Measurements from ENCODE around the gene MYRFL.

Gene MYRFL

DNA sequence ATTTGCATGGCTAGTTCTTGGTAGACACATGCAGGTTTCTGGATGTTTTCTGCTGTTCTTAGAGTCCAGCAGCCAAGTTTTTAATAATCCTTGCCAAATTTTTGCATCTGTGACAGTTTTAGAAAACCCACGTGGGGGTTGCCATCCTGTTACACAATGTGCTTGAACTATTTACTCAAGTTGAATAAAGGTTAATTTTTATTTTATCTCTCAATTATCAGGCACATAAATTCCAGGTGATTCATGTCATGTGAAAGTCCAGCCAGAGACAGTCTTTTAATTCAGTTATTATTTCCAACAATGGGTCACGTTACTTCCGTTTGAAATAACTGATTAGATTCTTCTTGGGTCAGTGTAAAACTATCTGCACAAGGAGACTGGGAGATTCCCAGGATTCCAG lies 15.7 kb downstream of the MYRFL start:
- no peaks in the 10 kb centered on the region for H3K79me2 ChIP-seq (ENCODE audit: insufficient read depth, low read length)
- H3K4me2 ChIP-seq (ENCODE audit: insufficient read depth, low read length) = no peak overlapping the region
- H3K27me3 ChIP-seq (ENCODE audit: insufficient read depth, low read length, poor library complexity) = no peaks in the 10 kb centered on the region
- no peak overlapping the region for H3K4me3 ChIP-seq (ENCODE audit: low read depth in 1 of 2, low read length in 2 of 2)
- H3K9me3 ChIP-seq (ENCODE audit: insufficient read depth, low read length, severe bottlenecking) = no peaks in the 10 kb centered on the region
- H4K20me1 ChIP-seq (ENCODE audit: insufficient read depth, low read length) = no peaks in the 10 kb centered on the region
- no peaks in the 10 kb centered on the region for H3K36me3 ChIP-seq (ENCODE audit: insufficient read depth, low read length)
- no peak for DNase-seq
- no peaks in the 10 kb centered on the region for H3K4me1 ChIP-seq (ENCODE audit: insufficient read depth, low read length)
- ATAC-seq (ENCODE audit: insufficient read depth, low read depth) = no peak
- TF ChIP-seq, protein P1, sequence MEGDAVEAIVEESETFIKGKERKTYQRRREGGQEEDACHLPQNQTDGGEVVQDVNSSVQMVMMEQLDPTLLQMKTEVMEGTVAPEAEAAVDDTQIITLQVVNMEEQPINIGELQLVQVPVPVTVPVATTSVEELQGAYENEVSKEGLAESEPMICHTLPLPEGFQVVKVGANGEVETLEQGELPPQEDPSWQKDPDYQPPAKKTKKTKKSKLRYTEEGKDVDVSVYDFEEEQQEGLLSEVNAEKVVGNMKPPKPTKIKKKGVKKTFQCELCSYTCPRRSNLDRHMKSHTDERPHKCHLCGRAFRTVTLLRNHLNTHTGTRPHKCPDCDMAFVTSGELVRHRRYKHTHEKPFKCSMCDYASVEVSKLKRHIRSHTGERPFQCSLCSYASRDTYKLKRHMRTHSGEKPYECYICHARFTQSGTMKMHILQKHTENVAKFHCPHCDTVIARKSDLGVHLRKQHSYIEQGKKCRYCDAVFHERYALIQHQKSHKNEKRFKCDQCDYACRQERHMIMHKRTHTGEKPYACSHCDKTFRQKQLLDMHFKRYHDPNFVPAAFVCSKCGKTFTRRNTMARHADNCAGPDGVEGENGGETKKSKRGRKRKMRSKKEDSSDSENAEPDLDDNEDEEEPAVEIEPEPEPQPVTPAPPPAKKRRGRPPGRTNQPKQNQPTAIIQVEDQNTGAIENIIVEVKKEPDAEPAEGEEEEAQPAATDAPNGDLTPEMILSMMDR (IDR thresholded peaks at IDR 0.05; ENCODE audit: borderline replicate concordance, extremely low read depth, low read length, poor library complexity, severe bottlenecking) = no peak
- no peak for TF ChIP-seq EZH2 (IDR thresholded peaks at IDR 0.05; ENCODE audit: borderline replicate concordance, low read depth, low read length, severe bottlenecking)
- H3K9ac ChIP-seq (ENCODE audit: low read depth, low read length) = no peak overlapping the region
- H2AFZ ChIP-seq (ENCODE audit: low read depth, low read length) = no peak overlapping the region
- H3K27ac ChIP-seq (ENCODE audit: low read length) = no peak overlapping the region

DNA sequence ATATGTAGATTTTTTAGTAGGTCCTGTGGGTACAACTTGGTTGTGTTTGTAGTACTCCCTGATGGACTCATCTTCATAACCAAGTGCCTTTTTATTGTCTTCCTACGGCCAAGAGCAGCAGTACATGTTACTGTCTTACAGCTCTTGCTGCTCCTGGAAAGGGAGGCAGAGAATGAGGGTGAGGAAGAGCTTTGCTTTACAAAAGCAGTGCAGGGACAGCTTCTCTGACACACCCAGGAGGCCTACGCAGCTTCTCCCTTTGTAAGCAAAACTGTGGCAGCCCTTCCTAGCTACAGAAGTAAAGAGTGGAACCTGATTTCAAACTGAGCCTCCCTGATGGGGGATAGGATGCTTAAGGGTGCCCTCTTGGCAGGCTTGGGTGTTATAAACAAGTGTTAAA lies 18.6 kb downstream of the MYRFL start:
- Histone ChIP-seq H3K4me3 (ENCODE audit: low read depth in 1 of 2, low read length in 2 of 2) (no peak overlapping the region), H3K9ac (ENCODE audit: low read depth, low read length) (no peak overlapping the region), H3K4me2 (ENCODE audit: insufficient read depth, low read length) (no peak overlapping the region), H3K27me3 (ENCODE audit: insufficient read depth, low read length, poor library complexity) (no peaks in the 10 kb centered on the region), H3K4me1 (ENCODE audit: insufficient read depth, low read length) (no peaks in the 10 kb centered on the region), H3K79me2 (ENCODE audit: insufficient read depth, low read length) (no peaks in the 10 kb centered on the region), H3K36me3 (ENCODE audit: insufficient read depth, low read length) (no peaks in the 10 kb centered on the region), H3K27ac (ENCODE audit: low read length) (no peak overlapping the region), H4K20me1 (ENCODE audit: insufficient read depth, low read length) (no peaks in the 10 kb centered on the region), H2AFZ (ENCODE audit: low read depth, low read length) (no peak overlapping the region), H3K9me3 (ENCODE audit: insufficient read depth, low read length, severe bottlenecking) (no peaks in the 10 kb centered on the region)
- no peak for TF ChIP-seq EZH2 (IDR thresholded peaks at IDR 0.05; ENCODE audit: borderline replicate concordance, low read depth, low read length, severe bottlenecking)
- TF ChIP-seq, protein P1 (IDR thresholded peaks at IDR 0.05; ENCODE audit: borderline replicate concordance, extremely low read depth, low read length, poor library complexity, severe bottlenecking) = no peak
- ATAC-seq (ENCODE audit: insufficient read depth, low read depth) (no peak), DNase-seq (no peak)

DNA sequence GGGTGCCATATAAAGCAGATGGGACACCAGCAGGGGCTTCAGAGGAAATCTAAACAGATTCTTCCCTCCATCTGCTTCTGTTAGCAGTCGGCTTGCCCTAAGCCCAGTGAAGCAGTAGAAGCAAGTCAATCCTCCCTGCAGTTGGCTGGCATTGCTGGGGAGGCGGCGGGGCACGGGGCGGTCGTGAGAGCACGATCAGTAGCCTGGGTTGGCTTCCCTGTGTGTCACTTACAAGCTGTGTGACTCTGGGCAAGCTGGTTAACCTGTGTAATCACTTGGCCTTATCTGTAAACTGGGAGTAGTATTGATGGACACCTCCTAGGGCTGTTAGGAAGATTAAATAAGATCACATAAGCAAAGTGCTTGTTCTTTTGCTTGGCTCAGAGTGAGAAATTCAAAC lies 19.4 kb downstream of the MYRFL start:
- no peak overlapping the region for H3K9ac ChIP-seq (ENCODE audit: low read depth, low read length)
- H3K79me2 ChIP-seq (ENCODE audit: insufficient read depth, low read length) = no peaks in the 10 kb centered on the region
- no peaks in the 10 kb centered on the region for H3K27me3 ChIP-seq (ENCODE audit: insufficient read depth, low read length, poor library complexity)
- no peak overlapping the region for H3K27ac ChIP-seq (ENCODE audit: low read length)
- no peaks in the 10 kb centered on the region for H4K20me1 ChIP-seq (ENCODE audit: insufficient read depth, low read length)
- no peak overlapping the region for H3K4me3 ChIP-seq (ENCODE audit: low read depth in 1 of 2, low read length in 2 of 2)
- no peaks in the 10 kb centered on the region for H3K9me3 ChIP-seq (ENCODE audit: insufficient read depth, low read length, severe bottlenecking)
- no peak overlapping the region for H2AFZ ChIP-seq (ENCODE audit: low read depth, low read length)
- TF ChIP-seq, protein P1 (IDR thresholded peaks at IDR 0.05; ENCODE audit: borderline replicate concordance, extremely low read depth, low read length, poor library complexity, severe bottlenecking) = no peak
- TF ChIP-seq EZH2 (IDR thresholded peaks at IDR 0.05; ENCODE audit: borderline replicate concordance, low read depth, low read length, severe bottlenecking) = no peak
- no peak for DNase-seq
- H3K4me2 ChIP-seq (ENCODE audit: insufficient read depth, low read length) = no peak overlapping the region
- ATAC-seq (ENCODE audit: insufficient read depth, low read depth) = no peak
- H3K4me1 ChIP-seq (ENCODE audit: insufficient read depth, low read length) = no peaks in the 10 kb centered on the region
- no peaks in the 10 kb centered on the region for H3K36me3 ChIP-seq (ENCODE audit: insufficient read depth, low read length)

DNA sequence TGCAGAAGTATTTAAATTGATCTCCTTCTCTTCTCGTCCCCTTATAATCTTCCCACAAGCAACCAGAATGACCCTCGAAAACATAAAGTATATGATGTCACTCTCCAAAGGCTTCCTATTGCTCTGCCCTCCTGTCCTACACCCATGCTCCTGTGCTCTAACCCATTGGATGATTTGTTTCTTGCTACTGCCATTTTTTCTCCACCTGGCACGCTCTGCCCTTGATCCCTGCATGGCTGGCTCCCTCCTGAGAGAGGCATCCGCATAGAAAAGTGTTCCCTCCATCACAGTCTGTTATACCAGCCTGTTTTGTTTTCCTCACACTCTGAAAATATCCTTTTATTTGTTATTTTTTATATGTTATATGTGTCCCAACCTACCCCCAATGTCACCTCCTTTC lies 19.8 kb downstream of the MYRFL start:
- no peaks in the 10 kb centered on the region for H4K20me1 ChIP-seq (ENCODE audit: insufficient read depth, low read length)
- H3K4me1 ChIP-seq (ENCODE audit: insufficient read depth, low read length) = no peaks in the 10 kb centered on the region
- no peaks in the 10 kb centered on the region for H3K79me2 ChIP-seq (ENCODE audit: insufficient read depth, low read length)
- no peak overlapping the region for H3K27ac ChIP-seq (ENCODE audit: low read length)
- H3K27me3 ChIP-seq (ENCODE audit: insufficient read depth, low read length, poor library complexity) = no peaks in the 10 kb centered on the region
- no peaks in the 10 kb centered on the region for H3K36me3 ChIP-seq (ENCODE audit: insufficient read depth, low read length)
- H3K9ac ChIP-seq (ENCODE audit: low read depth, low read length) = no peak overlapping the region
- TF ChIP-seq, protein P1 (IDR thresholded peaks at IDR 0.05; ENCODE audit: borderline replicate concordance, extremely low read depth, low read length, poor library complexity, severe bottlenecking) = no peak
- no peak for TF ChIP-seq EZH2 (IDR thresholded peaks at IDR 0.05; ENCODE audit: borderline replicate concordance, low read depth, low read length, severe bottlenecking)
- DNase-seq = no peak
- no peaks in the 10 kb centered on the region for H3K9me3 ChIP-seq (ENCODE audit: insufficient read depth, low read length, severe bottlenecking)
- no peak overlapping the region for H3K4me3 ChIP-seq (ENCODE audit: low read depth in 1 of 2, low read length in 2 of 2)
- no peak overlapping the region for H3K4me2 ChIP-seq (ENCODE audit: insufficient read depth, low read length)
- H2AFZ ChIP-seq (ENCODE audit: low read depth, low read length) = no peak overlapping the region
- ATAC-seq (ENCODE audit: insufficient read depth, low read depth) = no peak

Measured in DND-41 (cell line).